ENCODE data around the gene DOCK11.

Gene DOCK11

DNA sequence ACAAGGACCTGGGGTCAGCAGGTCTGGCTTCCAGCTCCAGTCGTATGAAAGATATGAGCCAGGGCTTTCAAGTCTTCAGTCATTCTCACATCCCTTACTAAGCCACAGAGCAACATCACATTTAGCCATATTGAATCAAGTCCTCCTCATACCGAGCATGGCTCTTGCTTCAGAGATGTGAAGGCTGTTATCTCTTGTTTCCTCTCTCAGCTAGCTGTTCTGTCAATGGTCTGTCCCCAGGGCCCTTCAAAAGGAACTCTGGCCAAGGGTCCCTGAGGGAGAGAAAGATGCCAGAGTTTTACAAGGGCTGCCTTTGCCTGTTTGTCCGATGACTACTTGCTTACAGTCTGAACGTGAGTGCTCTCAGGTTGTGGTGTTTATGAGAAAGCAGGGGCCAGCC lies 30.5 kb downstream of the DOCK11 start:
- Histone ChIP-seq H3K36me3 (ENCODE audit: control insufficient read depth in 4 of 4, insufficient read depth in 4 of 4, low read length in 3 of 4) (peaks cover 0 to 4% (median 0%) of the 10 kb centered on the region in 4 experiments), H3K4me1 (ENCODE audit: control extremely low read depth in 1 of 4, control insufficient read depth in 4 of 4, insufficient read depth in 4 of 4, low read length in 3 of 4) (peaks cover 12 to 33% (median 17%) of the 10 kb centered on the region in 4 experiments), H3K27ac (ENCODE audit: insufficient read depth in 1 of 2, low read depth in 1 of 2, low read length in 2 of 2, poor library complexity in 1 of 2, severe bottlenecking in 2 of 2) (peak overlapping the region in 1 of 2 experiments; percentile 9), H3K9me3 (ENCODE audit: control extremely low read depth in 1 of 5, control insufficient read depth in 4 of 5, insufficient read depth in 2 of 5, low read depth in 1 of 5, low read length in 4 of 5) (no peaks in the 10 kb centered on the region), H3K4me3 (ENCODE audit: control insufficient read depth in 1 of 7, extremely low read depth in 1 of 7, insufficient read depth in 4 of 7, low read depth in 2 of 7, low read length in 6 of 7) (no peak overlapping the region), H3K27me3 (replicated peaks in 2 of 5; ENCODE audit: control insufficient read depth in 4 of 5, insufficient read depth in 5 of 5, low read length in 4 of 5) (no peaks in the 10 kb centered on the region)
- 72% methylated on average over 4 of the region's 4 CpGs for WGBS (ENCODE audit: insufficient coverage)
- DNase-seq, result no peak
- POLR2A ChIA-PET, result no interaction called here
- CTCF ChIA-PET, result no interaction called here

DNA sequence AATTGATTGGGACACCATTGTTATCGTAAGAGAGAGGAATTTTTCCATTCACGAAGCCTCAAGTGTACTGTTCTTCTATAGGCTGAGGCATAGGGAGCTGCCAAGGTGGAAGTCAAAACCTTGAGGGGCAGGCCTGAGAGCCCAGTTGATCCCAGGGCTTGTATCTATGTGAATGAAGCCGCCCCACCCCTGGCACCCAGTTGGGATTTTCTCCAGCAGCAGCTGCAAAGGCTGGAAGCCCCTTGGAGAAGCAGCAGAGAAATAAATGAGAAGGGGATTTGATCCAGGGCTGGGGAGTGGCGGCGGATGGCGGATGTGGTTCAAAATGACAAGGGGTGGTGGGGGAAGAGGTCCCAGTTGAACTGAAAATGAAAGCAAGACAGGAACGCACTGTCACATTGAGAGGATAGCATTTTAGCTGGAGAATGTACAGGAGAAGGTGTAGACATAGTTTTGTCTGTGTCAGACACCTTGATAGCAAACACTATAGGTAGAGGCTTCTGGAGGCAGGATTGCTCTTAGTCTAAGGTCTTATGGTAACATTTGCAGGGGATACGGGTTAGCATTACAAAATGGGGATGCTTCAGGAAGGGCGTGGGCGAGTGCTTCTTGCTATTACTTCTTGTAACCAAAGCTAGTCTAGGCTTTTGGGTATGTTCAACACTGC lies 32.6 kb downstream of the DOCK11 start:
- DNase-seq, result peak in 2 of 3 donors; percentile 65 to 74
- peaks cover 12 to 34% (median 17%) of the 10 kb centered on the region in 4 experiments for H3K4me1 ChIP-seq (ENCODE audit: control extremely low read depth in 1 of 4, control insufficient read depth in 4 of 4, insufficient read depth in 4 of 4, low read length in 3 of 4)
- H3K9me3 ChIP-seq (ENCODE audit: control extremely low read depth in 1 of 5, control insufficient read depth in 4 of 5, insufficient read depth in 2 of 5, low read depth in 1 of 5, low read length in 4 of 5), result no peaks in the 10 kb centered on the region
- peak overlapping the region; percentile 40 to 74 for H3K27ac ChIP-seq (ENCODE audit: insufficient read depth in 1 of 2, low read depth in 1 of 2, low read length in 2 of 2, poor library complexity in 1 of 2, severe bottlenecking in 2 of 2)
- 55% methylated on average over 9 of the region's 10 CpGs for WGBS (ENCODE audit: insufficient coverage)
- H3K27me3 ChIP-seq (replicated peaks in 2 of 5; ENCODE audit: control insufficient read depth in 4 of 5, insufficient read depth in 5 of 5, low read length in 4 of 5), result no peaks in the 10 kb centered on the region
- ChIA-PET CTCF (no interaction called here), POLR2A (no interaction called here)
- H3K4me3 ChIP-seq (ENCODE audit: control insufficient read depth in 1 of 7, extremely low read depth in 1 of 7, insufficient read depth in 4 of 7, low read depth in 2 of 7, low read length in 6 of 7), result peak overlapping the region in 6 of 7 experiments; percentile 23 to 70 (median 52)
- H3K36me3 ChIP-seq (ENCODE audit: control insufficient read depth in 4 of 4, insufficient read depth in 4 of 4, low read length in 3 of 4), result peaks cover 0 to 2% (median 0%) of the 10 kb centered on the region in 4 experiments

DNA sequence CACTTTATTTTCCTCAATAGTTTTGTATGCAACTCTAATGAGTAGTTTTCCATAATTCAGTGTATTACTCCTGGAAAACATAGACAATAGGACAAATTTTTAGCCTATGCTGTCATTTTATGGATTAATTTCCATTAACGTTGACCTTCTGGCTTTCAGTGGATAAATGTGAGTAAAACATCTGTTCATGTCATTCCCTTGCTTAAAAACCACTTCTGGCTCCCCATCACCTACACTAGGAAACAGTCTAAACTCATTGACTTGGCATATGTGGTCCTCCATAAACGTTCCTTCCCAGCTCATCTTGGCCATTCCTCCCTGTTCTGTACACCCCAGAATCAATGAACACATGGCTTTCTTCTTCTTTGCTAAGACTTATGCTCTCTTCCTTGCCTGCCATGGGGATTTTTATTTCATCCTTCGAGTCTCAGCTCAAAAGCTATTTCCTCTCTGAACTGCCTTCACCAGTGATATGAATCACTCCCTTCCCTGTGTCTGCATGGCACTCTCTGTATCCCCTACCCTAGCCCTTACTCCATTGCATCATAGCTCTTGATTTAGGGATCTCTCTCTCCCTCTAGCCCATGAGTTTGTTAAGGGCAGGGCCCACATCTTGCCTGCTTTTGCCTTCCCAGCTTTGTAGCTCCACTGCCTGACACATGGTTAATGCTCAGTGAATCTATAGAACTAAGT lies 34.8 kb downstream of the DOCK11 start:
- CTCF ChIA-PET, result no interaction called here
- no peak overlapping the region for H3K27ac ChIP-seq (ENCODE audit: insufficient read depth in 1 of 2, low read depth in 1 of 2, low read length in 2 of 2, poor library complexity in 1 of 2, severe bottlenecking in 2 of 2)
- POLR2A ChIA-PET, result no interaction called here
- H3K36me3 ChIP-seq (ENCODE audit: control insufficient read depth in 4 of 4, insufficient read depth in 4 of 4, low read length in 3 of 4), result no peaks in the 10 kb centered on the region
- H3K4me3 ChIP-seq (ENCODE audit: control insufficient read depth in 1 of 7, extremely low read depth in 1 of 7, insufficient read depth in 4 of 7, low read depth in 2 of 7, low read length in 6 of 7), result peak overlapping the region in 1 of 7 experiments; percentile 23
- H3K4me1 ChIP-seq (ENCODE audit: control extremely low read depth in 1 of 4, control insufficient read depth in 4 of 4, insufficient read depth in 4 of 4, low read length in 3 of 4), result peaks cover 17 to 39% (median 18%) of the 10 kb centered on the region in 4 experiments
- no peaks in the 10 kb centered on the region for H3K9me3 ChIP-seq (ENCODE audit: control extremely low read depth in 1 of 5, control insufficient read depth in 4 of 5, insufficient read depth in 2 of 5, low read depth in 1 of 5, low read length in 4 of 5)
- 44% methylated on average over 2 of the region's 3 CpGs for WGBS (ENCODE audit: insufficient coverage)
- no peaks in the 10 kb centered on the region for H3K27me3 ChIP-seq (replicated peaks in 2 of 5; ENCODE audit: control insufficient read depth in 4 of 5, insufficient read depth in 5 of 5, low read length in 4 of 5)
- DNase-seq, result peak in 2 of 3 donors; percentile 41 to 42

DNA sequence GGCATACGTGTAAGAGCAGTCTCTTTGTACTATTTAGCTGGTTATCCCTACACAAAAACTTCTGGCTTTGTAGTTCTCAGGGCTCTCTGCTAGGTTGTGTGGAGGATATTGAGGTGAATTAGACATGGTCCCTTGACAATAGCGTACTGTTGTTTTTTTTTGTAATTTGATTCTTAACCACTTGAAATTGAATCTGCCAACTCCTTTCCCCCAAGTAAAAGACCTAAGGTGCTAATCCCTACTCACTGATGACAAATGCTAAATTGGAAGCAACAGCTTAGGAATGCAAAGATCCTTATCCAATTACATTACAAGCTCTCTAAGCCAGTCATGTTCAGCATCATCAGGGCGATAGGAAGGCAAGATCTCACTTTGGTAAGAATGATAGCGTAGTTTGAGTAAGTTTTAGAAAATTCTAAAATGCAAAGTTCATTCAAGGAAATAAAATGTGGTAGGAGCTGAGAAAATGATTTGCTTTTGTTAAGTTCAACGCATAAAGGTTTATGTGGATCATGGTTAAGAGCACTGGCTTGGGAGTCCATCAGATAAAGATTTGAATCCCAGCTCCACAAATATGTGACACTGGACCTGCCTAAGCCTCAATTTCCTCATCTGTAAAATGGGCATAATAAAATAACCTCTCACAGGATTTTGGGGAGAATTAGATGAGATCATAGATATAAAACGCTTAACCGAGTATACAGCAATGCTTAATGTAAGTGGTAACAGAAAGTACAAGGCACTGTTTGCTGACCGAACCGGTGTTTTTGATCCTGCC lies 39.3 kb downstream of the DOCK11 start:
- H3K9me3 ChIP-seq (ENCODE audit: control extremely low read depth in 1 of 5, control insufficient read depth in 4 of 5, insufficient read depth in 2 of 5, low read depth in 1 of 5, low read length in 4 of 5), result no peaks in the 10 kb centered on the region
- H3K4me3 ChIP-seq (ENCODE audit: control insufficient read depth in 1 of 7, extremely low read depth in 1 of 7, insufficient read depth in 4 of 7, low read depth in 2 of 7, low read length in 6 of 7), result no peak overlapping the region
- H3K36me3 ChIP-seq (ENCODE audit: control insufficient read depth in 4 of 4, insufficient read depth in 4 of 4, low read length in 3 of 4), result no peaks in the 10 kb centered on the region
- ChIA-PET POLR2A (no interaction called here), CTCF (interaction anchor here (0.5 to 2.8 kb wide), 3 partner anchors 9 to 977 kb away, joined by 3 to 8 read pairs (median 3); no protein-coding TSS in a partner anchor)
- no peaks in the 10 kb centered on the region for H3K27me3 ChIP-seq (replicated peaks in 2 of 5; ENCODE audit: control insufficient read depth in 4 of 5, insufficient read depth in 5 of 5, low read length in 4 of 5)
- H3K4me1 ChIP-seq (ENCODE audit: control extremely low read depth in 1 of 4, control insufficient read depth in 4 of 4, insufficient read depth in 4 of 4, low read length in 3 of 4), result peaks cover 15 to 58% (median 32%) of the 10 kb centered on the region in 4 experiments
- WGBS (ENCODE audit: insufficient coverage), result 82% methylated on average over 5 of the region's 9 CpGs
- H3K27ac ChIP-seq (ENCODE audit: insufficient read depth in 1 of 2, low read depth in 1 of 2, low read length in 2 of 2, poor library complexity in 1 of 2, severe bottlenecking in 2 of 2), result peak overlapping the region in 1 of 2 experiments; percentile 12
- no peak for DNase-seq

DNA sequence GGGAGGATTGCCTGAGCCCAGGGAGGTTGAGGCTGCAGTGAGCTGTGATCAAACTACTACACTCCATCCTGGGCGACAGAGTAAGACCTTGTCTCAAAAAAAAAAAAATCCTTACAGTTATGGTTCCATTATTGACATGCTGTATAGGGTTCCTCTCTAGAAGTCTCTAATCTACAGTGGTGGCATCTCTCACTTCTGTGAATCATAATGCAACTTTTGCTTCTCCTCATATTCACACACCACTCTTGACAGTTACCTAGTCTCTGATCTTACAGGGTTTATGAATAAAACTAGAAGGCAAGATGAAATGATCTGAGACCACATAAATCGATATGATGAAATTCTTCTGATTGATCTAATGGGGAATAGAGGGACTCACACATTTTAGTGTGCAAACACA lies 40.6 kb downstream of the DOCK11 start:
- no peak overlapping the region for H3K27ac ChIP-seq (ENCODE audit: insufficient read depth in 1 of 2, low read depth in 1 of 2, low read length in 2 of 2, poor library complexity in 1 of 2, severe bottlenecking in 2 of 2)
- ChIA-PET POLR2A (no interaction called here), CTCF (interaction anchor here (1.2 to 2.8 kb wide), 2 partner anchors 20 to 37 kb away, joined by 3 to 8 read pairs; no protein-coding TSS in a partner anchor)
- DNase-seq, result no peak
- peaks cover 8 to 48% (median 24%) of the 10 kb centered on the region in 4 experiments for H3K4me1 ChIP-seq (ENCODE audit: control extremely low read depth in 1 of 4, control insufficient read depth in 4 of 4, insufficient read depth in 4 of 4, low read length in 3 of 4)
- H3K36me3 ChIP-seq (ENCODE audit: control insufficient read depth in 4 of 4, insufficient read depth in 4 of 4, low read length in 3 of 4), result no peaks in the 10 kb centered on the region
- H3K27me3 ChIP-seq (replicated peaks in 2 of 5; ENCODE audit: control insufficient read depth in 4 of 5, insufficient read depth in 5 of 5, low read length in 4 of 5), result no peaks in the 10 kb centered on the region
- H3K9me3 ChIP-seq (ENCODE audit: control extremely low read depth in 1 of 5, control insufficient read depth in 4 of 5, insufficient read depth in 2 of 5, low read depth in 1 of 5, low read length in 4 of 5), result no peaks in the 10 kb centered on the region
- H3K4me3 ChIP-seq (ENCODE audit: control insufficient read depth in 1 of 7, extremely low read depth in 1 of 7, insufficient read depth in 4 of 7, low read depth in 2 of 7, low read length in 6 of 7), result no peak overlapping the region
- WGBS (ENCODE audit: insufficient coverage), result 33% methylated on average over 2 of the region's 2 CpGs

DNA sequence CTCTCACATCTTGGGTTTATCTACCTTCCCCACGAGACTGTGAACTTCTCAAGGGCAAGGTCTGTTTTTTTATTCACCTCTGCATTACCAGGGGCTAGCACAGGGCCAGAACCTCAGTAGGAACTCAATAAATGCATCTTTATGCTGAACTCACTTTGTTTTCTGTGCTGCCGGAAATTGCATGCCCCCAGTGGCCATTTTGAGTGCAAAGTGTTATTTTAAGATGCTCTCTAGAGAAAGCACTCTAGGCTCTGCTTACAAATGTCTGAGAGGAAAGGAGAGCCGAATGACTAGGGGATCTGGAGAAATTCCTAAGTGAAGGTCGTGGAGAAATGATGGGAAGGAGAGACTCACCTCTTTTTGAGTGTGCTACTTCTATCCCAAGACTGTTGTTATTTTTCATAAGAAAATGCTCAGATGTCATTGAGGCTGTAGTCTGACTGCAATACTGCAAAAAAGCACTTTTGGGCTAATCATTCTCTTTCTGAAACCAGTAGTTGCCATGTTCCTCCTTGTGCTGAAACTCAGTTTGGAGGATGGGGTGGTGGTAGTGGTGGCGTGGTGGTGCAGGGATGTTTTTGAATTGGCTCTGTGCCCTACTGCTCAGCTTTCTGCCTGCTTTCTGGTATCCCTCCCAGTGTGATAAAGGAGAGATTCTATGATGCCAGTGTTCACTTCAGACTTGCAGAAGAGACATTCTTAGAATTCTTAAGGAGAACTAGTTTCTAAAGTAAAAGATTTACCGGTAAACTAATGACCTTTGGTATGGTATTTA lies 41.3 kb downstream of the DOCK11 start:
- peaks cover 0 to 3% (median 0%) of the 10 kb centered on the region in 4 experiments for H3K36me3 ChIP-seq (ENCODE audit: control insufficient read depth in 4 of 4, insufficient read depth in 4 of 4, low read length in 3 of 4)
- peak overlapping the region in 3 of 7 experiments; percentile 4 to 37 (median 6) for H3K4me3 ChIP-seq (ENCODE audit: control insufficient read depth in 1 of 7, extremely low read depth in 1 of 7, insufficient read depth in 4 of 7, low read depth in 2 of 7, low read length in 6 of 7)
- 38% methylated on average over 4 of the region's 6 CpGs for WGBS (ENCODE audit: insufficient coverage)
- H3K9me3 ChIP-seq (ENCODE audit: control extremely low read depth in 1 of 5, control insufficient read depth in 4 of 5, insufficient read depth in 2 of 5, low read depth in 1 of 5, low read length in 4 of 5), result no peaks in the 10 kb centered on the region
- ChIA-PET CTCF (interaction anchor here (0.7 to 2.8 kb wide), 3 partner anchors 20 to 65 kb away, joined by 3 to 8 read pairs (median 3); no protein-coding TSS in a partner anchor), POLR2A (no interaction called here)
- H3K27ac ChIP-seq (ENCODE audit: insufficient read depth in 1 of 2, low read depth in 1 of 2, low read length in 2 of 2, poor library complexity in 1 of 2, severe bottlenecking in 2 of 2), result peak overlapping the region in 1 of 2 experiments; percentile 65
- no peaks in the 10 kb centered on the region for H3K27me3 ChIP-seq (replicated peaks in 2 of 5; ENCODE audit: control insufficient read depth in 4 of 5, insufficient read depth in 5 of 5, low read length in 4 of 5)
- DNase-seq, result peak; percentile 40 to 64 (median 57)
- peaks cover 8 to 47% (median 24%) of the 10 kb centered on the region in 4 experiments for H3K4me1 ChIP-seq (ENCODE audit: control extremely low read depth in 1 of 4, control insufficient read depth in 4 of 4, insufficient read depth in 4 of 4, low read length in 3 of 4)

Data from common myeloid progenitor, CD34-positive (primary cell).